ENCODE data around the gene OPA1.
A peak's percentile ranks its signal among the peaks of the same experiment; 100 is the strongest.

Gene OPA1

GRCh38 chr3:193650585-193650984 lies 57.6 kb downstream of the OPA1 start:
- DNase-seq (ENCODE audit: low spot score), result no peak

GRCh38 chr3:193655831-193656433 lies 62.9 kb downstream of the OPA1 start:
- DNase-seq (ENCODE audit: low spot score), result no peak

- no peak for DNase-seq (ENCODE audit: low spot score)
These were observed 63.4 kb downstream of the OPA1 start for GRCh38 chr3:193656445-193656844.

- no peak for DNase-seq (ENCODE audit: low spot score)
These were observed 63.9 kb downstream of the OPA1 start for GRCh38 chr3:193656878-193657282.

- no peak for DNase-seq (ENCODE audit: low spot score)
These were observed 67.2 kb downstream of the OPA1 start for GRCh38 chr3:193660171-193660570.

- DNase-seq (ENCODE audit: low spot score), result no peak
These were observed 67.8 kb downstream of the OPA1 start for GRCh38 chr3:193660698-193661411.

- no peak for DNase-seq (ENCODE audit: low spot score)
These were observed 69.8 kb downstream of the OPA1 start for GRCh38 chr3:193662757-193663322.

- peak; percentile 42 for DNase-seq (ENCODE audit: low spot score)
These were observed 72.5 kb downstream of the OPA1 start for GRCh38 chr3:193665370-193665989.

- DNase-seq (ENCODE audit: low spot score), result no peak
These were observed 80.8 kb downstream of the OPA1 start for GRCh38 chr3:193673845-193674244.

- DNase-seq (ENCODE audit: low spot score), result no peak
These were observed 81.7 kb downstream of the OPA1 start for GRCh38 chr3:193674714-193675113.

- DNase-seq (ENCODE audit: low spot score), result no peak
These were observed 84.7 kb downstream of the OPA1 start for GRCh38 chr3:193677734-193678133.

- no peak for DNase-seq (ENCODE audit: low spot score)
These were observed 87.2 kb downstream of the OPA1 start for GRCh38 chr3:193680220-193680619.

GRCh38 chr3:193681631-193682030 lies 88.6 kb downstream of the OPA1 start:
- DNase-seq (ENCODE audit: low spot score), result no peak

- no peak for DNase-seq (ENCODE audit: low spot score)
These were observed 93.9 kb downstream of the OPA1 start for GRCh38 chr3:193686665-193687483.

GRCh38 chr3:193688834-193689714 lies 96.1 kb downstream of the OPA1 start:
- DNase-seq (ENCODE audit: low spot score), result no peak

- DNase-seq (ENCODE audit: low spot score), result no peak
These were observed 100.8 kb downstream of the OPA1 start for GRCh38 chr3:193693774-193694173.

- no peak for DNase-seq (ENCODE audit: low spot score)
These were observed 109.1 kb downstream of the OPA1 start for GRCh38 chr3:193701953-193702635.

- DNase-seq (ENCODE audit: low spot score), result no peak
These were observed 110.0 kb downstream of the OPA1 start for GRCh38 chr3:193702967-193703366.

- no peak for DNase-seq (ENCODE audit: low spot score)
These were observed 111.4 kb downstream of the OPA1 start for GRCh38 chr3:193704431-193704830.

GRCh38 chr3:193708270-193708669 lies 115.3 kb downstream of the OPA1 start:
- DNase-seq (ENCODE audit: low spot score), result no peak
